ENCODE data around the gene PGA4.
"Not testable (repeated sequence)": the region's sequence is repeated elsewhere in the genome, so short reads cannot be mapped to it uniquely, and the experiment has no call there.

Gene PGA4

DNA sequence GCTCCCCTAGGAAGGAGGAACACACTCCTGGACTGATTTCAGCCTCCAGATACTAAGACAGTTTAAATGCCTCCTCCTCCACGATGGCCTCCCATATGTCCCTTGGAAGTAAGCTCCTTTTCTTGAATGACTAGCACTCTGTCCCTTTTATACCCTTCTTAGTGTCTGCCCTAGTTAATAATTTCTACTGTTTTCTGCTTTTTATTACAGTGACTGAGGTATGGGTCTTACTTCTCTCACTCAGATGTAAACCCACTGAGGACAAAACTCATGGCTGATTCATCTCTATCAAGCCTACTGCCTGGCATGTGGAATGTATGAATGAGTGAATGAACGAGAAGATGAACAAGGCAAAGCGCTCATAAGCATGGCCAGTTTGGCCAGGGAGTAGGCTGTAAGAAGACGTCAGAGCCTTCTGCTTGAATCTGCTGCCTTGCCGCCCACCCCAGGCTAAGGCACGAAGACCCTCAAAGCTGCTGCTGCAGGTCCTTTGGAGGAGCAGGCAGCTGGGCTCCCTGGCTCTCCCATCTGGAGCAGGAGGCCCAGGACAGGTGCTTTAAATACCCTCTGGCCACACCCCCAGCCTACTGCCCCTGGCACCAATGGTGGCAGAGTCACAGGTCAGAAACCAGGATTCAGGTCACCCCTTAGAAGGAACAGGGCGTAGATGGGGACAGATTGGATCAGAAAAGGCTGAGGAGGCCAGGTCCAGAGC, 27.0 kb upstream of the PGA4 start:
- no peaks in the 10 kb centered on the region for H3K9me3 Mint-ChIP-seq
- no peak overlapping the region for H3K27ac Mint-ChIP-seq
- DNase-seq: no peak
- ATAC-seq (replicated peaks): no peak
- no peaks in the 10 kb centered on the region for H3K36me3 Mint-ChIP-seq
- H3K4me3 Mint-ChIP-seq: no peak overlapping the region
- H3K4me1 Mint-ChIP-seq: no peaks in the 10 kb centered on the region
- peaks cover 19 to 26% of the 10 kb centered on the region in 2 donors for H3K27me3 Mint-ChIP-seq

DNA sequence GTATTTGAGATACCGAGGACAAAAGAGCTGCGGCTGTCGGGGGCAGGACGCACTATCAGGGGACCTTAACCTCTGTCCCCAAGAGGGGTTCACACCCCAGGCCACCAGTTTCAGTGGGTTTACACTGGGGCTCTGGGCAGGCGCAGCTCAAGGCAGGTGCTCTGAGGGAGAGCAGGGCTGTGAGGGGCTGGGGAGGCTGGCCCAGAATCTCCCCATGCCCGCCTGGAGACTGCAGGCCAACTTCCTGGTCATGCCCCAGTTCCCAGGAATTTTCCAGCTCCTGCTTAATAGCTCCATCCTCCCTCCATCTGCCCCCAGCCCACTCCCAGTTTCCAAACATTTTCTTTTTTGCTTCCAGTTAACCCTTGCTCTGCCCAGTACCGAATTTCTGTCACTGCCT, 26.4 kb upstream of the PGA4 start:
- H3K4me3 Mint-ChIP-seq: no peak overlapping the region
- H3K27me3 Mint-ChIP-seq: peaks cover 19 to 32% of the 10 kb centered on the region in 2 donors
- H3K9me3 Mint-ChIP-seq: no peaks in the 10 kb centered on the region
- ATAC-seq (replicated peaks) (no peak), DNase-seq (no peak)
- H3K36me3 Mint-ChIP-seq: no peaks in the 10 kb centered on the region
- H3K4me1 Mint-ChIP-seq: no peaks in the 10 kb centered on the region
- no peak overlapping the region for H3K27ac Mint-ChIP-seq

DNA sequence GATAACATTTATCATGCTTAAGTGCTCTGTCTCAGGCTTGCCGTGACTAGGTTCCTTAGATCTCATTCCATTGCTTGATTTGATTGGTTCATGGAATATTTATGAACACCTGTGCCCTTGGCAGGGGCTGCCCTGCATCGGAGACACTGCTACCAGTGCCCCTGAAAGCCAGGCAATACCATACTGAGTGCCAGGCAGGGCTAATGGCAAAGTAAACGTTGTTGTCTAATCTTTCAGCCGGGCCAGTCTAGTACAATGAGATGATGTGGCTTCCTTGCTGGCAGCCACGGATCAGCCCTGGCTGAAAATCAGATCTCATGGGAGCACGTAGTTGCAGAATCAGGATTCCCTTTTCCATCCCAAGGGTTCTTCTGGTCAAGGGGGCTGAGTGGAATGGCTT, 23.8 kb upstream of the PGA4 start:
- Mint-ChIP-seq H3K4me1 (no peaks in the 10 kb centered on the region), H3K27me3 (peaks cover 29 to 39% of the 10 kb centered on the region in 2 donors), H3K4me3 (no peak overlapping the region), H3K9me3 (no peaks in the 10 kb centered on the region), H3K27ac (no peak overlapping the region), H3K36me3 (no peaks in the 10 kb centered on the region)
- no peak for DNase-seq
- ATAC-seq (replicated peaks): no peak

DNA sequence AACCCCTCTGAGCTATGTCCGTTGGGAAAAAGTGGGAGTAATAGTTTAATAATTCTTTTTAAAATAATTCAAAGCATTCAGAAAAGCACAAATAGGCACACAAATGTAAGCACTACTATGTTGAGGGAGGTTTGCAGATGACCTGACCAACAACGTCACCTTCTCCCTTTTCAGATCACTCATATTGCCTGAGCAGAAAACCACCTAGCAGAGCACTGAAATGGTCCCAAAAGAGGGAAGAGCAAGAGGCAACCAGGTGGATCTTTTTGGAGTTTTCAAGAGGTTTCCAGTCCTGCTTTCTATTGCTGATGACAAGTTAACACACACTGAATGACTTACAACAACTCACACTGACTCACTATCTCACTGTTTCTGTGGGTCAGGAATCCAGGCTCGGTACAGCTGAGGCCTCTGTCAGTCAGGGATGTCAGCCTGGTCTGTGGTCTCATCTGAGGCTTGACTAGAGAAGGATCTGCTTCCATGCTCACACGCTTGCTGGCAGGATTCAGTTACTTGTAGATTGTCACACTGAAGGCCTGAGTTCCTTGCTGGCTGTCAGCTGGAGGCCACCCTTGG, 23.1 kb upstream of the PGA4 start:
- Mint-ChIP-seq H3K4me1 (no peaks in the 10 kb centered on the region), H3K9me3 (no peaks in the 10 kb centered on the region), H3K27me3 (peaks cover 24 to 40% of the 10 kb centered on the region in 2 donors), H3K27ac (no peak overlapping the region), H3K4me3 (no peak overlapping the region), H3K36me3 (no peaks in the 10 kb centered on the region)
- DNase-seq (no peak), ATAC-seq (replicated peaks) (no peak)

DNA sequence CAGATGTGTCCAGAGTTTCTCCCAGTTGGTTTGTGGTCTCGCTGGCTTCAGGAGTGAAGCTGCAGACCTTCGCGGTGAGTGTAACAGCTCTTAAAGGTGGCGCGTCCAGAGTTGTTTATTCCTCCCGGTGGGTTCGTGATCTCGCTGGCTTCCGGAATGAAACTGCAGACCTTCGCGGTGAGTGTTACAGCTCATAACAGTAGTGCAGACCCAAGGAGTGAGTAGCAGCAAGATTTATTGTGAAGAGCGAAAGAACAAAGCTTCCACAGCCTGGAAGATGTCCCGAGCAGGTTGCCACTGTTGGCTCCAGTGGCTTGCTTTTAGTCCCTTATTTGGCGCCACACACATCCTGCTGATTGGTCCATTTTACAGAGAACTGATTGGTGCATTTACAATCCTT, 20.7 kb upstream of the PGA4 start:
- ATAC-seq (replicated peaks): no peak
- no peaks in the 10 kb centered on the region for H3K9me3 Mint-ChIP-seq
- no peak for DNase-seq
- H3K4me3 Mint-ChIP-seq: no peak overlapping the region
- no peaks in the 10 kb centered on the region for H3K36me3 Mint-ChIP-seq
- no peak overlapping the region for H3K27ac Mint-ChIP-seq
- H3K4me1 Mint-ChIP-seq: no peaks in the 10 kb centered on the region
- H3K27me3 Mint-ChIP-seq: peaks cover 17 to 29% of the 10 kb centered on the region in 2 donors

DNA sequence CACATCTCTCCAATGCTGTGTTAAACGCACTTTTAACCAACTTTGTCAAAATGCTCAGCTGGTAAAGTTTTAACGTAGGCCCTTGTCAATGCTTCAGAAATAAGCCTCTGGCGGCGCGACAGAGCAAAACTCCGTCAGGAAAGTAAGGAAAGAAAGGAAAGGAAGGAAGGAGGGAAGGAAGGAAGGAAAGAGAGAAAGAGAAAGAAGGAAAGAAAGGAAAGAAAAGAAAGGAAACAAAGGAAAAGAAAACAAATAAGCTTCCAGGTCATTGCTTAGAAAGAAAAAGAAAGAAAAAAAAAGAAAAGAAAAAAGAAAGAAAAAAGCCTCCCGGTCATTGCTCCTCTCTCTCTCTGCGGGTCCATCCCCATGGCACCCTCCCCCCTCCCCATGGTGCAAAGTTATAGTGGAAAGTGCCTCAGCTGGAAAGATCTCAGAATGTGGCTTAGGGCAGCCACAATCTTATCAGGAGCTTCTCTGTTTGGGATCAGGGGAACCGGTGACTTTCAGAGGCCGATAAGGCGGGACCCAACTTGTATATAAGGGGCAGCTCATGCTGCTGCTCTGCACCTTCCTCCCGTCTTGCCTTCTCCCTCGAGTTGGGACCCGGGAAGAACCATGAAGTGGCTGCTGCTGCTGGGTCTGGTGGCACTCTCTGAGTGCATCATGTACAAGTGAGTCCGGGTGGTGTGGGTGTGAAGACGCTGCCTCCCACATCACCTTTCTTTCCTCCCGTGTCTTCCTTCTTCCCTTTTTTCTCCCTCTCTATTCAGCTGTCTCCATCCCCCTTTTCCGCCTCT, 19.0 kb upstream of the PGA4 start, which contains the start of gene PGA3:
Gene PGA3 (plus strand): TSS at position 566 of the 797 bp plus-strand sequence. CDS start 50 bp downstream, at position 616.
- H3K9me3 Mint-ChIP-seq; ATAC-seq (replicated peaks); H3K36me3 Mint-ChIP-seq; H3K27ac Mint-ChIP-seq; DNase-seq; H3K4me3 Mint-ChIP-seq; H3K4me1 Mint-ChIP-seq: not testable (repeated sequence)
- peaks cover 17 to 28% of the 10 kb centered on the region in 2 donors for H3K27me3 Mint-ChIP-seq

DNA sequence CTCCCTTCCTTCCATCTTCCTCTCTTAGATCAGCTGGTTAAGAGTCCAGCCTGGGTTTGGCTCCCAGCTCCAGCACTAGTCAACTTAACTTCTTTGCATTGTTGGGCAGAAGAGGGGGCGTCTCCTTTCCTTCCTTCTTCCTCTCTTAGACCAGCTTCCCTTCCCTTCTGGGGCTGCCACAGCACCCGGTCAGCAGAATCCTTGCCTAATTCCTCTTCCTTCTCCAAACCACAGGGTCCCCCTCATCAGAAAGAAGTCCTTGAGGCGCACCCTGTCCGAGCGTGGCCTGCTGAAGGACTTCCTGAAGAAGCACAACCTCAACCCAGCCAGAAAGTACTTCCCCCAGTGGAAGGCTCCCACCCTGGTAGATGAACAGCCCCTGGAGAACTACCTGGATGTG, 18.3 kb upstream of the PGA4 start:
- not testable (repeated sequence) for H3K36me3 Mint-ChIP-seq; H3K4me3 Mint-ChIP-seq; ATAC-seq (replicated peaks); H3K9me3 Mint-ChIP-seq; H3K4me1 Mint-ChIP-seq; DNase-seq; H3K27ac Mint-ChIP-seq
- peaks cover 17 to 28% of the 10 kb centered on the region in 2 donors for H3K27me3 Mint-ChIP-seq

DNA sequence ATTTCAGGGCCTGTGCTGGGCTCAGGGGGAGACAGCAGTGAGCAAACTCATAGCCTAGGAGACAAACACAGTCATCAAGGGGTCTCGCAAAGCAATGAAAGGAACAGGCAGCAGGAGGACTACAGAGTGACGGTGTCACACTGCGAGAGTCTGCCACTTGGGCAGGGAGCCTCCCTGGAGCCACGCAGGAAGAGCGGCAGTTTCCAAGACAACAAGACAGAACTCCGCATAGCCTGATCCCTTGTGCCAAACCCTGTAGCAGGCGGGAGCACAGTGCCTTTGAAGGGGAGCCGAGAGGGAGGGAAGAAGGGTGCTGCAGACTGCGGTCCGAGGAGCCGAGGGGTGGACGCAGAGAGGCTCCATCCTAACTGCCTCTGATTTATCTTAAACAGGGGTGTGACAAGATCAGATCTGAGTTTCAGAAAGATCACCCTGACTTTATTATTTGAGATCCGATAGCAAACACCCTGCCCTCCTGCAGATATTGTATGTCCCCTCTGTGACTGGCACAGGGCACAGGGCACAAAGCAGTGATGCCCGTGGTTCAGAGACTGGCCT, 17.6 kb upstream of the PGA4 start:
- H3K27ac Mint-ChIP-seq; H3K9me3 Mint-ChIP-seq; ATAC-seq (replicated peaks); H3K4me3 Mint-ChIP-seq; H3K36me3 Mint-ChIP-seq; H3K4me1 Mint-ChIP-seq; DNase-seq: not testable (repeated sequence)
- peaks cover 13 to 28% of the 10 kb centered on the region in 2 donors for H3K27me3 Mint-ChIP-seq

DNA sequence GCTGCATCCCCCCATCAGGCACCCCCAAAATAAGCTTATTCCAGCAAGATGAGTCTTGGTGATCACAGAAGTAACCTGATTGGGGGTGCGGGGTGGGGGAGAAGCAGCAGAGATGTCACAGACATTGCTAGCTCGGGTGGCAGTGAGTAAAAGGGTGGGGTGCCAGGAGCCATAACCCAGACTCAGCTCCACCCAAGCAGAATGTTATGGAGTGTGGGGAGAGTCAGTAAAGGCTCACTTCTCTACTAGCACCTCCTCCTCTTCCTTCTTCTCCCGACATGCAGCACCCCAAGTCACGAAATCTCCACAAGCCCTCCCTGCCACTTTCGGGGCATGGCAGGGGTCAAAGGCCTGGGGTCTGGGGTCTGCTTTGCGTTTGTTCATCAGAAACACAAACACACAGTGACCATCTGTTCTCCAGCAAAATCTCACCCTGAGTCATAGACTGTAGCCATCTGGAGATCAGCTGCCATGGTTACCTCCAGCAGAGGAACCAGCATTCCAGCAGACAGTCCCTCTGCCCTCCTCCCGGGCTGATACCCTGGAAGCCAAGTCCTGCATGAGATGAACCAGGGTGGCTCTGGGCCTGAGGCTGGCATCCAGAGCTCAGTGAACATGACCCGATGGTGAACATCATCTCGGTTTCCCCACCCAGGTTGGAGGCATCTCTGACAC, 14.4 kb upstream of the PGA4 start:
- H3K36me3 Mint-ChIP-seq; DNase-seq; ATAC-seq (replicated peaks); H3K27ac Mint-ChIP-seq; H3K4me1 Mint-ChIP-seq; H3K9me3 Mint-ChIP-seq; H3K4me3 Mint-ChIP-seq; H3K27me3 Mint-ChIP-seq: not testable (repeated sequence)

DNA sequence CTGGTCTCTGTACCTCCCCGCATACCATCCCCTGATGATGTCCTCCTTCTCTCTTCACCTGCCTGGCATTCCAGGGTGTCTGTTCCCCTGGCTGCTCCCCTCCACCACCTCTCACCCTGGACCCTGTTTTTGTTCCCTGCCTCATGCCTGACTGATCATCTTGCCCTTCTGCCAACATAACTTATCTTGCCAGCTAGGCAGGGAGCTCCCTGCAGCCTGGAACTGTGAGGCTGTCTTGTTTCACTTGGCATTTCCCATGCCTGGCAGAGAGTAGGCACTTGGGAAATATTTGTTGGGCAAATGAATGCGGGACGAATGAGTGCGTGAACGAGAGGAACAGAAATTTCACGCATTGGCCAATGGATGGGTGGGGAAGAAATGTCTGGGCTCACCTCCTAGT, 11.5 kb upstream of the PGA4 start:
- DNase-seq; H3K9me3 Mint-ChIP-seq; H3K4me1 Mint-ChIP-seq; ATAC-seq (replicated peaks); H3K27me3 Mint-ChIP-seq; H3K4me3 Mint-ChIP-seq; H3K27ac Mint-ChIP-seq; H3K36me3 Mint-ChIP-seq: not testable (repeated sequence)

DNA sequence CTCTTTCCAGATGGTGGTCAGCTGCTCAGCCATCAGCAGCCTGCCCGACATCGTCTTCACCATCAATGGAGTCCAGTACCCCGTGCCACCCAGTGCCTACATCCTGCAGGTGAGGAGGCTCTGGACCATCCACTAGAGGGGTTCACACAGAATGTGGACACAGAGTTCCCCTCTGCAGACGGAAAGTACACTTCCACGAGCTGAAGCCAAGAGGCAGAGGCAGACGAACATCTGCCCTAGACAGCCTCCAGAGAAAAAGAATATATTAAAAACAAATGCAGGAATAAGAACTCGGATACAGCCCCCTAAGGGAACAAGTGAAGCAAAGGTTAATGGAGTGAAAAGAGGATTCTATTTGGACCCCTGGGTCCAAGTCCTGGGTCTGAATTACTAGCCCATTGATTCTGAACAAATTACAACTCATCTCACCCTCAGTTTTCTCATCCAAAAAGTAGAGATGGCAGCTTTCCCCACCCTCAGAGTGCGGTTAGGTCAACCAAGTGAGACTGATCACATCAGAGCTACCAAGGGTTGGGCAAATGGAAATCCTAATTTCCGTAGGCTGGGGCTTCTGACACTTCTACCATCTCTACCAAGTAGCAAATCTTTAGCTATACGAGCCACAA, 10.7 kb upstream of the PGA4 start:
- H3K27ac Mint-ChIP-seq; H3K36me3 Mint-ChIP-seq; H3K27me3 Mint-ChIP-seq; H3K9me3 Mint-ChIP-seq; ATAC-seq (replicated peaks); H3K4me3 Mint-ChIP-seq; H3K4me1 Mint-ChIP-seq; DNase-seq: not testable (repeated sequence)

DNA sequence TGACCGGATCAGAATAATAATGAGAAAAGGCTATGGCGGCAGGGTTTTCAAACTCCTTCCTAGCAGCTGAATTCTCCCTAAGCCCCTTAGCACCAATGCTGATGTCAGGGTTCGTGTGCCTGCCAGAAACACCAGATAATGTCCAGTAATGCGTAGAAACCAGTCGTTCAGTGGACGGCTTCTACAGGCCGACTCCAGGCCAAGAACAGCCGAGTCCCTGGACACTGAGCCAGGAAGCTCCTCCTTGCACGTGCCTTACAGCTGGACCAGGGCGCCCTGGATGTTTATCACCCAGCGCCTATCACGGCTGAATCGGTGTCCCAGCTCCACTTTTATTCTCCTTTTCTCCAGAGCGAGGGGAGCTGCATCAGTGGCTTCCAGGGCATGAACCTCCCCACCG, 9.9 kb upstream of the PGA4 start:
- DNase-seq; H3K4me1 Mint-ChIP-seq; H3K27ac Mint-ChIP-seq; H3K36me3 Mint-ChIP-seq; H3K9me3 Mint-ChIP-seq; ATAC-seq (replicated peaks); H3K27me3 Mint-ChIP-seq; H3K4me3 Mint-ChIP-seq: not testable (repeated sequence)

DNA sequence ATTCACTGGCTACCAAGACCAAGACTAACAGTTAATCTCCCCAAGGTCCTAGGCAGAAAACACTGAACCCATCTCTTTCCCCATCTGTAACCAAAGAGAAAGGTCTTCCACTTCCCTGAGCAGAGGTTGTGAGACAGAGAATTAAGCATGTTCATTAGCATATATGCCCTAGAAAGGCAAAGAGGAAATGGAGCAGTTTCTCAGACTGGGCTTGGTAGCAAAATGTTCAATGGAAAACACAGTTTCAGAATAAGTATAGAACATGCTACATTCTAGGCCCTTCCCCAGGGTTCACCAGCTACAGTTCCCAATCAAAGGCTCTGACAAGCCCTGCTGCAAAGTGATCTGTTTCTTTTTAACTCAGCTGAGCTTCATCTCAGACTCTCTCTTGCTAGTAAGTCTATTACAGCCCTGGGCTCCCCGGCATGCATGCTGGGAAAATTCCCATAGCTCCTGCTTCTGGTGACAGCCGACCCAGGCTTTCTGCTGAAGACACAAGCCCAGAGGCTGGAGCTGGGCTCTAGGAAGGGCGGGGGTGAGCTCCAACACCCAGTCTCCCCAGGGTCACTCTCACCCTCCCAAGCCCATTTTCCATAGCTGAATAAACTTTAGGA, 8.3 kb upstream of the PGA4 start:
- not testable (repeated sequence) for H3K4me1 Mint-ChIP-seq, H3K9me3 Mint-ChIP-seq, H3K27ac Mint-ChIP-seq, H3K36me3 Mint-ChIP-seq, DNase-seq, H3K27me3 Mint-ChIP-seq, H3K4me3 Mint-ChIP-seq
- peak; percentile 82 to 83 for ATAC-seq (replicated peaks)
